HG03159 (cell line): ENCODE measurements around the gene SIGLEC11.

Experiments
- ATAC-seq: cut with Tn5 transposase; IDR thresholded peaks from one replicate; pipeline ENCODE4 v1.9.1; 2021; ENCODE audit warnings: mild to moderate bottlenecking, moderate library complexity; ENCODE audit not compliant: unreplicated experiment

SIGLEC11 gene

GRCh38 chr19:49907745-49908446 is 53.1 kb downstream of the SIGLEC11 start:
- no peak for ATAC-seq

GRCh38 chr19:49906879-49907564 is 54.0 kb downstream of the SIGLEC11 start:
- ATAC-seq = no peak

GRCh38 chr19:49904136-49904535 is 56.8 kb downstream of the SIGLEC11 start:
- ATAC-seq = no peak
